Stimulated activated CD4-positive, alpha-beta T cell treated with anti-CD3 and anti-CD28 coated beads, Interleukin-1b, Interleukin-23, amount 100 ng/mL, for 4 hours (primary cell): ENCODE results near the gene MORN1.
A peak's percentile ranks its signal among the peaks of the same experiment; 100 is the strongest.
"Not testable (repeated sequence)": the region's sequence is repeated elsewhere in the genome, so short reads cannot be mapped to it uniquely, and the experiment has no call there.

Source experiments
- DNase-seq, 2 donors: peaks; one replicate each; pipeline ENCODE4 v3.0.0-alpha.2; 2020; ENCODE audit warnings: low read depth in 2 of 2

The MORN1 gene

GRCh38 chr1:2307064-2307605, 84.2 kb downstream of the MORN1 start:
- no peak for DNase-seq

DNA sequence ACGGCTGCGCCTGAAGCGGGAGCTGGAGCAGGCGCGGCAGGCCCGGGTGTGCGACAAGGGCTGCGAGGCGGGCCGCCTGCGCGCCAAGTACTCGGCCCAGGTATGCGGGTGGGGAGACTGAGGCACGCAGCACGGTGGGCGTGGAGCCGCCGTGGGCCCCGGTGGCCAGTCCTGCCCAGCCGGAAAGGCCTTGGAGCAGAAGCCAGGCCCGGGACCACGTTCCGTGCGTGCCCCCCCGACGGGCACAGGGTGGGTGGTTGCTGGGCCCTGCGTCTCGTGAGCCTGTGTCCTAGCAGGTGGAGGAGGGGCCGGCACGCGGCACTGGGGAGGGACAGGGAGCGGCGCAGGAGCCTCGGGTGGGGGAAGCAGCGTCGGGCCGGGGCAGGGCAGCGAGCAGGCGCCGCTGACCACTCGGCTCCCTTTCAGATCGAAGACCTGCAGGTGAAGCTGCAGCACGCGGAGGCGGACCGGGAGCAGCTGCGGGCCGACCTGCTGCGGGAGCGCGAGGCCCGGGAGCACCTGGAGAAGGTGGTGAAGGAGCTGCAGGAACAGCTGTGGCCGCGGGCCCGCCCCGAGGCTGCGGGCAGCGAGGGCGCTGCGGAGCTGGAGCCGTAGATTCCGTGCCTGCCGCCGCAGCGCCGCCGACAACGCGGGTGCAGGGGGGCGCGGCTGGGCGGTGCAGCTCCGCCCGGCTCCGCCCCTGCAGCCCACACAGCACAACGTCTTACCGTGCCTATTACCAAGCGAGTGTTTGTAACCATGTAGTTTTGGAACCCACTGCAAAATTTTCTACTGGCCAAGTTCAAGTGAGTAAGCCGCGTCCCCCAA, 85.0 kb downstream of the MORN1 start:
- no peak for DNase-seq

GRCh38 chr1:2304921-2305681, 86.3 kb downstream of the MORN1 start:
- DNase-seq, result no peak

- no peak for DNase-seq
These were observed 87.1 kb downstream of the MORN1 start for GRCh38 chr1:2304282-2304681.

DNA sequence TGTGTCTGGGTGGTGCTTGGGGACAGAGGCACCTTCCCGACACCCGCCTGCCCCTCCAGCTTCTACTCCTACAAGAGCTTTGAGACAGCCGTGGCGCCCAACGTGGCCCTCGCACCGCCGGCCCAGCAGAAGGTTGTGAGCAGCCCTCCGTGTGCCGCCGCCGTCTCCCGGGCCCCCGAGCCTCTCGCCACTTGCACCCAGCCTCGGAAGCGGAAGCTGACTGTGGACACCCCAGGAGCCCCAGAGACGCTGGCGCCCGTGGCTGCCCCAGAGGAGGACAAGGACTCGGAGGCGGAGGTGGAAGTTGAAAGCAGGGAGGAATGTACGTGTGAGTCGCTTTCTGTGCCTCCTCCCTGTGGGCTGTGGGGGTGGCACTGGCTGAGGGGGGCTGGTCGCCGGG, 87.6 kb downstream of the MORN1 start:
- no peak for DNase-seq

- no peak for DNase-seq
These were observed 88.2 kb downstream of the MORN1 start for GRCh38 chr1:2303016-2303775.

DNA sequence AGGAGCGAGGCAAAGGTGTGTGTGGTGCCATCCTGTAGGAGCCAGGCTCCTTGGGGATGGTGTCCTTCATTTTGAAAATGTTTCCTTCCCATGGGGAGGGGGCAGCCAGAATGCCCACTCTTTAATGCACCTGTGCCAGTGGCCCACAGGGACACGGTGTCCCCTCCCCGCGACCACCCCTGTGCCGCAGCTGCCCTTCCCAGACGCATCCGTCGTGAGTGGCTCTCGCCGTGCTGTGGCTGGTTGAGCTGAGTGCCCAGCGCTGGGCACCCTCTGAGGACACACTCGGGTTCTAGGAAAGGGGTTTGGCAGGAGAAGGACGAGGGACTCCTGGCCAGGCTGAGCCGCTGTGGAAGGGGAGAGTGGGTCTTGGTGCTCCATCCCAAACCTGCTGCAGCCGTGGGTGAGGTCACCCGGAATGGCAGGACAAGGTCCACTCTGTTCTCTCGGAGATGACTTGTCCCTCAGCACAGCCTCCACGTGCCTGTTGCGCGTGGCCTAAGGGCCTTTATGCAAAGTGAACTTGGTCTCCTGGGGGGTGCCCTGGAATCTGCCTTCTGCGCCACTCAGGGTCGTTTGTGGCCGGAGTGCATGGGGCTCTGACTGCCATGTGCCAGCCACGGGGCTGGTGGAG, 88.9 kb downstream of the MORN1 start:
- no peak for DNase-seq

DNA sequence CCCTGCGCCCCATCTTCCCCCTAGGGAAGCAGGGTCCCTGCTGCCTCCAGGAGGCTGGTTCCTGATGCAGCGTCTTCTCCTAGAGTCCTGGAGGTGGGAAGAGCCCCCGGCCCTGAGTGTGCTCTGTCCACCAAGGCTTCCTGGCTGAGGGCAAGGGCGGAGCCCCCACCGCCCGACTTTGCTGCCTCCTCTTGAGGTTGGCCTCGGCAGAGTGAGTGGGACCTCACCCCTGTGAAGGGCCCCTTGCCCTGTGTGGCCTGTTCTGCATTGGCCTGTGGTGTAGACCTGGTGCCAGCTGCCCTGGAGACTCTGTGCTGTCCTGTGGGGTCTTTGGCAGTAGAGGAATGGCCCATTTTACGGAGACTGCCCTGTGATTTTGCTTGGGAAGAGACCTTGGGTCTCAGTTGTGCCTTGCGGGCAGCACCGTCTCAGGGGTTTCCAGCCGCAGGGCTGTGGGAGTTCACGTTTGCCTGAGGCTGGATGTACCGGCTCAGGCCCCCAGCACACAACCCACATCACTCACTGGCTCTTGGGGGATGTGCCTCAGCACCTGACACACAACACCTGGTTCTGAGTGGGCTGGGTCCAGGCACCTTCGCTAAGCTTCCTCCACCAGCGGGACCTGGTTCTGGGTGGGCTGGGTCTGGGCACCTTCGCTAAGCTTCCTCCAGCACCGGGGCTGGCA, 89.6 kb downstream of the MORN1 start:
- no peak for DNase-seq

DNA sequence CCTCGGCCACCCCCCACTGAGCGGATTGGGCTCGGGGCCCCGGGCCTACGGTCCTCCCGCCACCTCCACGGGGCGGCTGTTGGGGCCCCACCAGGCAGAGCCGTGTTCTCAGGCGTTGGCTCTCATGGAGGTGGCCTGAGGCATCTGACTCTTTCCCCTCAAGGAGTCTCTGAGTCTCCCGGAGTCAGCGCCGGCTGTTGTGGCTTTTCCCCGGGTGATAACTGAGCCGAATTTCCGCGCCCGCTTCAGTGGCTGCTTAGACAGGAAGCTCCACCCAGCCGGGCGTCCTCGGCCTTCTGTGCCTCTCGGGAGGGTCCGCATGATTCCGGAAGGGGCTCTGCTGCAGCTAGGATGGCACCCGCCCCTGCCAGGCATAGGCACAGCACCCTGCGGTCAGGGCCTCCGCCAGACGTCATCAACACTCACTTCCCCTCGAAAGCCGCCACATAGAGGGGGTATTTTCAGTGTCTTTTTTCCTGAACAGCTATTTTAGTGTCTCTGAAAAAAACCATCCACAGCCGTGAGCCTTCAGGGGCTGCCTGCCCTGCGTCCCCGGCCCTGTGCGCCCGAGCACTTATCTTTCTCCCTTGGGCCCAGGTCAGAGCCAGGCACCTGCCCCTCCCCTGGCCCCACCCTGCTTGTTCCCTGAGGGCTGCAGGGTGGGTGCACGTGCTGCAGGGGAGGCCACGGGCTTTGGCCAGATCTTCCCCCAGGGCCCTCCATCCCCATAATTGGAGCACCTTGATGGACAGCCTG, 90.3 kb downstream of the MORN1 start:
- DNase-seq, result peak; percentile 61 to 67

DNA sequence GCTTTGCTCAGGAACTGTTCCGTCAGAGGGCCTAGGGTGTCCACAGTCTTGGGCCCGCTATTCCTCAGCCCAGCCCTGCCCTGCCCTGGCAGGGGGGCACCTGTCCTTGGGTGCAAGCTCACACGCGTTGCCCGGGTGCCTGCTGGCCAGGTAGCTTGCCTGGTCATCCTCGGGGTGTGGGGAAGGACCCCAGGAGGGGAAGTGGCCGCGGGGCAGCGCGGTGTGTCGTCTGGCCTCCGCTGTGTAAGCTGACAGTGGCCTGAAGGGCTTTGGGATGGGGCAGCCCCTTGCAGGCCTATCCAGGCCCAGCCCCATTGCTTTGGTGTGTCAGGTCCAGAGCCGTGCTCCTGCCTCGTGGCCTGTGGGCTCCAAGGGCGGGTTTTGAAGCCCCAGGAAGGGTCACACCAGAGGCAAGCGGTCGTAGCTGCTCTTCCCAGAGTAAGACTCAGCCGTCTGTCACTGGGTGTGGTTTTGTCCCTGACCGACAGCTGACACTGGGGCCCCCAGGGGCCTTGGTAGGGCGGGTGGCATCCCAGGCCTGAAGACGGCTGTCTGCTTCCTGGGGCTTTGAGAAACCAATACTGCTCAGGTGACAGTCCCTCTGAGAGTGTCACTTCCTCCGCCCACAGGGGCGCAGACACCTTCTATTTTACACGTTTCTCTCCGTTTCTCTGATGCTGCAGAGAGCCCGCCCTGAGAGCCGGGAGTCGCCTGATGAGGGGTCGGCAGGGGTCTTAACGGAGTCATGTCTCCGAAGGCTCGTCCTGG, 91.2 kb downstream of the MORN1 start:
- peak; percentile 59 to 64 for DNase-seq

- no peak for DNase-seq
These were observed 92.2 kb downstream of the MORN1 start for GRCh38 chr1:2299131-2299627.

- no peak for DNase-seq
These were observed 92.7 kb downstream of the MORN1 start for GRCh38 chr1:2298685-2299084.

GRCh38 chr1:2297246-2298011, 93.9 kb downstream of the MORN1 start:
- DNase-seq, result no peak

- no peak for DNase-seq
These were observed 94.7 kb downstream of the MORN1 start for GRCh38 chr1:2296614-2297013.

DNA sequence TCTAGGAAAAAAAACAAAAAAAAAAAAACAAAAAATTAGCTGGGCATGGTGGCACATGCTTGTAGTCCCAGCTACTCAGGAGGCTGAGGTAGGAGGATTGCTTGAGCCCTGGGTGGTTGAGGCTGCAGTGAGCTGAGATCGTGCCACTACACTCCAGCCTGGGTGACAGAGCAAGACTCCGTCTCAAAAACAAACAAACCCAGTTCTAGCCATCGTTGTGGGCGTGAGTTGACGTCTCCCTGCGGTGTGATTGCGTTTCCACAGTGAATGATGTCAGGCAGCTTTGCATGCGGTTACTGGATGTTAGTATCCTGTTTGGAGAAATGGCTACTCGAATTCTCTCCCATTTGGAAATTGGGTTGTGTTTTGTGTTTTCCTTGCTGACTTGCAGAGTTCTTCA, 95.1 kb downstream of the MORN1 start:
- not testable (repeated sequence) for DNase-seq

DNA sequence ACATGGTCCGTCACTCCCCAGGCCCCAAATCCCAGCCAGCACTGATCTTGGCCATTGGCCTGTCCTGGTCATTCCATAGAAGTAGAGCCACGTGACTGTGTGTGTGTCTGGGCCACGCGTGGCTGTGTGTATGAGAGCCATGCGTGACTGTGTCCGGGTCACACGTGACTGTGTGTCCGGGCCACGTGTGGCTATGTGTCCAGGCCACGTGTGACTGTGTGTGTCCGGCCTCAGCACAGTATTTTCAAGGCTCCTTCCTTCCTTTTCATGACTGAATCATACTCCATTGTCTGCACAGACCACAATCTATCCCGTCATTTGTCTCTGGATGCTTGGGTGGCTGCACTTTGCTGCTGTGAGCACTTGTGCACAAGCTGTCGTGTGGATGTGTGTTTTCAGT, 95.8 kb downstream of the MORN1 start:
- no peak for DNase-seq

GRCh38 chr1:2294725-2295078, 96.7 kb downstream of the MORN1 start:
- no peak for DNase-seq

GRCh38 chr1:2294033-2294724, 97.2 kb downstream of the MORN1 start:
- no peak for DNase-seq
